Fibroblast of lung (primary cell): ENCODE results near the gene MACROD2. TPM values are rescaled to one million over a fixed set of nuclear protein-coding genes. Genes with fewer than 3 reads are reported as not detected.

Experiments
- DNase-seq, 2 donors: peaks; one replicate each; pipeline versions ENCODE4 v3.0.0 to v3.0.0-alpha.2; 2010; ENCODE audit warnings: low read depth in 2 of 2
- H2AFZ ChIP-seq: 2 replicates; pipeline ENCODE4 v1.5.1; 2012; ENCODE audit warnings: low read length, control low read depth, inconsistent platforms
- H3K27ac ChIP-seq: 2 replicates; pipeline ENCODE4 v1.5.1; 2011; ENCODE audit warnings: low read length, control low read depth; ENCODE audit not compliant: insufficient read depth
- H3K27me3 ChIP-seq: 2 replicates; pipeline ENCODE4 v1.5.1; 2011; ENCODE audit warnings: mild to moderate bottlenecking, low read length; ENCODE audit not compliant: control insufficient read depth, insufficient read depth
- H3K36me3 ChIP-seq: 2 replicates; pipeline ENCODE4 v1.5.1; 2011; ENCODE audit warnings: low read length; ENCODE audit not compliant: control insufficient read depth, insufficient read depth
- H3K4me1 ChIP-seq: 2 replicates; pipeline ENCODE4 v1.5.1; 2011; ENCODE audit warnings: low read length; ENCODE audit not compliant: control insufficient read depth, insufficient read depth; ENCODE audit errors: extremely low read depth
- H3K4me2 ChIP-seq: 2 replicates; pipeline ENCODE4 v1.5.1; 2011; ENCODE audit warnings: low read length, control low read depth; ENCODE audit not compliant: insufficient read depth; ENCODE audit errors: extremely low read depth
- H3K4me3 ChIP-seq, 4 experiments: fragments of 200-600 bp in 1 of 4; sonication (generic) in 1 of 4; replicated peaks in 1 of 4; 2 replicates each; pipeline ENCODE4 v1.5.1; 2011 to 2016; ENCODE audit warnings: low read length in 4 of 4, low read depth in 3 of 4, mild to moderate bottlenecking in 3 of 4, control low read depth in 2 of 4, inconsistent platforms in 1 of 4, mixed read lengths in 1 of 4; ENCODE audit not compliant: insufficient read depth in 1 of 4; ENCODE audit errors: control extremely low read depth in 1 of 4
- H3K79me2 ChIP-seq: 2 replicates; pipeline ENCODE4 v1.5.1; 2012; ENCODE audit warnings: mild to moderate bottlenecking, low read length, inconsistent platforms; ENCODE audit not compliant: control insufficient read depth, insufficient read depth
- H3K9ac ChIP-seq: 2 replicates; pipeline ENCODE4 v1.5.1; 2011; ENCODE audit warnings: mild to moderate bottlenecking, low read length, control low read depth; ENCODE audit not compliant: insufficient read depth
- H3K9me3 ChIP-seq: 2 replicates; pipeline ENCODE4 v1.5.1; 2012; ENCODE audit warnings: low read depth, low read length; ENCODE audit not compliant: control insufficient read depth, insufficient read depth
- H4K20me1 ChIP-seq: 2 replicates; pipeline ENCODE4 v1.5.1; 2011; ENCODE audit warnings: low read length; ENCODE audit not compliant: control insufficient read depth, insufficient read depth; ENCODE audit errors: extremely low read depth
- CTCF ChIP-seq, 2 donors: IDR thresholded peaks in 1 of 2; conservative IDR thresholded peaks in 1 of 2; 1 replicate in 1 of 2; 2 replicates in 1 of 2; pipeline ENCODE4 v1.5.1; 2011 to 2012; ENCODE audit warnings: low read length in 2 of 2, control low read depth in 1 of 2, inconsistent platforms in 1 of 2, low read depth in 1 of 2, mild to moderate bottlenecking in 1 of 2
- EZH2 ChIP-seq: IDR thresholded peaks from 2 replicates; pipeline ENCODE4 v1.5.1; 2012; ENCODE audit warnings: low read length, control low read depth, mild to moderate bottlenecking; ENCODE audit errors: missing control alignments
- polyA plus RNA-seq, 2 donors: library from polyadenylated mRNA; depleted of rRNA in 1 of 2; stranded (reverse) in 1 of 2; unstranded in 1 of 2; fragments of >200 nt; gene quantifications; 2 replicates each; pipeline ENCODE4 v1.2.1, GENCODE V29; 2011 to 2012; ENCODE audit warnings: missing spikeins in 1 of 2
- total RNA-seq: library from RNA; depleted of rRNA; stranded (reverse); fragments of >200 nt; gene quantifications from 2 replicates; pipeline ENCODE4 v1.2.1, GENCODE V29; 2014

Gene MACROD2
- total and polyA plus RNA-seq, 2 donors (not counting 1 experiment from before 2014, with no cell fraction given) = 0.54 to 1.7 TPM

- no peak overlapping the region for H3K4me3 ChIP-seq
- H2AFZ ChIP-seq = no peak overlapping the region
- no peaks in the 10 kb centered on the region for H3K79me2 ChIP-seq
- no peak for DNase-seq
- H3K4me1 ChIP-seq = no peaks in the 10 kb centered on the region
- no peaks in the 10 kb centered on the region for H3K36me3 ChIP-seq
- H4K20me1 ChIP-seq = no peaks in the 10 kb centered on the region
- no peaks in the 10 kb centered on the region for H3K9me3 ChIP-seq
- H3K9ac ChIP-seq = no peak overlapping the region
- H3K27ac ChIP-seq = no peak overlapping the region
- H3K4me2 ChIP-seq = no peak overlapping the region
- TF ChIP-seq CTCF (conservative IDR thresholded peaks at IDR 0.05 in 1 of 2, IDR thresholded peaks at IDR 0.05 in 1 of 2; ENCODE audit: low read depth in 1 of 2, low read length in 2 of 2) (no peak), EZH2 (no peak)
- no peaks in the 10 kb centered on the region for H3K27me3 ChIP-seq
Observed at GRCh38 chr20:15612769-15613168, 1617.5 kb downstream of the MACROD2 start.

GRCh38 chr20:15613530-15613929 is 1618.2 kb downstream of the MACROD2 start:
- H3K9ac ChIP-seq = no peak overlapping the region
- no peaks in the 10 kb centered on the region for H3K4me1 ChIP-seq
- no peaks in the 10 kb centered on the region for H3K9me3 ChIP-seq
- no peak overlapping the region for H2AFZ ChIP-seq
- no peaks in the 10 kb centered on the region for H4K20me1 ChIP-seq
- peak in 1 of 2 donors; percentile 40 for DNase-seq
- no peak overlapping the region for H3K4me2 ChIP-seq
- H3K79me2 ChIP-seq = no peaks in the 10 kb centered on the region
- no peak overlapping the region for H3K4me3 ChIP-seq
- no peaks in the 10 kb centered on the region for H3K27me3 ChIP-seq
- H3K36me3 ChIP-seq = no peaks in the 10 kb centered on the region
- no peak for TF ChIP-seq CTCF (conservative IDR thresholded peaks at IDR 0.05 in 1 of 2, IDR thresholded peaks at IDR 0.05 in 1 of 2; ENCODE audit: low read depth in 1 of 2, low read length in 2 of 2)
- no peak for TF ChIP-seq EZH2
- H3K27ac ChIP-seq = no peak overlapping the region

GRCh38 chr20:15616626-15617025 is 1621.3 kb downstream of the MACROD2 start:
- no peaks in the 10 kb centered on the region for H4K20me1 ChIP-seq
- H3K9ac ChIP-seq = no peak overlapping the region
- no peaks in the 10 kb centered on the region for H3K4me1 ChIP-seq
- H2AFZ ChIP-seq = no peak overlapping the region
- H3K4me3 ChIP-seq = no peak overlapping the region
- no peak overlapping the region for H3K4me2 ChIP-seq
- H3K27ac ChIP-seq = no peak overlapping the region
- no peaks in the 10 kb centered on the region for H3K9me3 ChIP-seq
- no peaks in the 10 kb centered on the region for H3K27me3 ChIP-seq
- no peaks in the 10 kb centered on the region for H3K79me2 ChIP-seq
- TF ChIP-seq EZH2 (no peak), CTCF (conservative IDR thresholded peaks at IDR 0.05 in 1 of 2, IDR thresholded peaks at IDR 0.05 in 1 of 2; ENCODE audit: low read depth in 1 of 2, low read length in 2 of 2) (no peak)
- DNase-seq = no peak
- H3K36me3 ChIP-seq = no peaks in the 10 kb centered on the region
